ENCODE measurements around the gene ZNF23.

The ZNF23 gene

DNA sequence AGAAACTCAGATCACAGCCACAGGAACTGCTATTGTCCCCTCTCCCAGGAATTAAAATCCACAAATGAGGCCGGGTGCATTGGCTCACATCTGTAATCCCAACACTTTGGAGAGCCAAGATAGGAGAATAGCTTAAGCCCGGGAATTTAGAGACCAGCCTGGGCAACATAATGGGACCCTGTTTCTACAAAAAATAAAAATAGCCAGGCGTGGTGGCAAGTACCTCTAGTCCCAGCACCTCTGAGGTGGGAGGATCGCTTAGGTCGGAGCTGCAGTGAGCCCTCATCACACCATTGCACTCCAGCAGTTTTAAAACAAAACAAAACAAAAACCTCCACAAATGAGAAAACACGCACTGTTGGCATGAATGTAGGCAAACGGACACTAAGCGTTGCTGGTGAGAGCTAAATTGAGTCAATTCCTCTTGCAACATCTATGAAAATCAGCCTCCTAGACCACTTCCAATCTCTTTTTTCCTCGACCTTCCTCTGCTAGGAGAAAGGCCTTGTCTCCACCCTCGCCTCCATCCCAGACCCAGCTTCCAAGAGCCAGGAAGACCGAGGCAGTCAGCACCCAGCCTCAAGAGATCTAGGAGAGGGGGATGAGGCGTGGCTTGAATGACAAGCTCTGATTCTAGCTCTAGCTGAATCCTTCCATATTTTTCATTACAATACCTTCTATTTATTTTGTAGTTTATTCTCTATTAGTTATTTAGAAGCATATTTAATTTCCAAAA lies 35.0 kb downstream of the ZNF23 start:
- no peak for DNase-seq

DNA sequence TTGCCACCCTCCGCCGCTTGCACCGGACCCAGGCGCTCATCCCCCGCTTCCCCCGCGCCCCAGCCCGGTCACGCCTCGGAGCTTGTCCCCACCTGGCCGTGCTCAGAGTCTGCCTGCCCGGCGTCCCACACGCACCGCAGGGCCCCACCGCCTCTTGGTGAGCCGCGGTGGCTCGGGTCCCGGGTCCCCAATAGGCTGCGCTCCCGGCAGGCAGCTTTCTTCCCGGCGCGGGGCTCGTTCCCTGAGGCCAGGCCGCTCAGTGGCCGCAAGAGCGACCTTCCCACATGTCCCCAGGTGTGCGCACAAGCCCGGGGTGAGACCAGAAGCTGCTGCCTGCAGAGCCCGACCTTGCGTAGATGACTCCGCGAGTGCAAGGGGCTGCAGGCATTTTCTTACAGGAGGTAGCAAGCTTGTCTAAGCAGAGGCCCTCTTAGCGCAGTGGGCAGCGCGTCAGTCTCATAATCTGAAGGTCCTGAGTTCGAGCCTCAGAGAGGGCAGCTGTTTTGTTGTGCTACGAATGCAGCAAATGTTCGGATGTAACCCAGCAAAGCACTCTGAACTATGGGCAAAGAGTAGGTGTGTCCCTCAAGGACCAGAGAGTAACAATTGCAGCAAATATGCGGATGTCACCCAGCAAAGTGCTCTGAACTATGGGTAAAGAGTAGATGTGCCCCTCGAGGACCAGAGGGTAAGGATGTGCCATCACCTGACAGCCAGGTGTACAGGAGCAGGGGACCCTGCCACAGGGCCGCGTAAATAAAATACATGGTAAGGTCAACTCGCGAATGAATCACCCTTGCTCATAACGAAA lies 35.8 kb downstream of the ZNF23 start:
- DNase-seq: peak in 8 of 58 donors; percentile 2 to 38 (median 12)

DNA sequence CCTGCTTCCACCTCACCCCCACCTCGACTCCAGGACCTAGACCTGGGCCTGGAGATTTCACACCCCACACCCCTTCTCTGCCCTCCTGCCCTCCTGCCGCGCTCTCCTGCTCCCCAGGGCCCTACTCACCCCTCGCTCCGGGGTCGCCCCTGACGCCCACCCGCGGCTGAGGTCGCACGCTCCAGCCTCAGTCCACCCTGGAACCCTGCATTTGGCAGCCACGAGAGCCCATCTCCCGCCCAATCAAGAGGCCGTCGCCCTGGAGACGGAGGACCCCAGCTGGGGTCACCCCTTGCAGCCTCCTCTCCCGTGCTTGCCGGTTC lies 36.3 kb downstream of the ZNF23 start:
- no peak for DNase-seq

DNA sequence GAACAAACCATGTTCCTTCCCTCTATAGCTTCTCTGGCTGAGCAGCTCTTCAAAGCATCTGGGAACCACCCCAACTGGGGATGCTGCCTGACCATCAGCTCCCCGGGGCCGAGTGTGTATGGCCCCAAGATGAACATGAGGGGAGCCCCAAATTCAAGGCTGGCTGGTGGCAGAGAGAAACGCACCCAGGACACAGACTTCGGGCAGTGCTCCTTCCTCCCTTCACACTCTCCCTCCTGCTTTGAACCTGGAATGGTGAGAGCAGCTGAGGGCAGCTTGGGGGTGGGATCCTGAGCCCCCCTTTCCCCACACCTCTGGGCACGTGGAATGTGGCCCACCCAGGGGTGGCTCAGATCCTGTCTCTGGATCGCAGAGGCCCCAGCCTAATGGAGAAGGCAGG lies 37.4 kb downstream of the ZNF23 start:
- DNase-seq: no peak

DNA sequence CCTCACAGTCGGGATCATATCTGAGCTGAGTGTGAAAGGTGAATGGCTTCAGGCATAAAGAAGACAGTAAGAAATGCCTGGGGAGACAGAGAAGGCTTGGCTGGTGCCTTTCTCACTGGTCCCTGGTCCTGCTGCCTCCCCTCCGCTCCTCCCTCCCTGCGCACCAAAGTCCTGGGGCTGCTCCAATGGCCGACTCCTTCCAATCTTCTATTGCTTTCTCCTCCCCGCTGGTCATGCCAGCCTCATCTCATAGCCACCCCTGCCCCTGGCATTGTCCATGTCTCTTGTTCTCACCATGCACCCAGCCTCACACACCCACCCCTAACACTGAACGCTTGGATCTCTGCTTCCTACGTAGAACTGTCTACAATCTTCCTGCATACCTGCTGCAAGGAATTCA lies 38.2 kb downstream of the ZNF23 start:
- no peak for DNase-seq

DNA sequence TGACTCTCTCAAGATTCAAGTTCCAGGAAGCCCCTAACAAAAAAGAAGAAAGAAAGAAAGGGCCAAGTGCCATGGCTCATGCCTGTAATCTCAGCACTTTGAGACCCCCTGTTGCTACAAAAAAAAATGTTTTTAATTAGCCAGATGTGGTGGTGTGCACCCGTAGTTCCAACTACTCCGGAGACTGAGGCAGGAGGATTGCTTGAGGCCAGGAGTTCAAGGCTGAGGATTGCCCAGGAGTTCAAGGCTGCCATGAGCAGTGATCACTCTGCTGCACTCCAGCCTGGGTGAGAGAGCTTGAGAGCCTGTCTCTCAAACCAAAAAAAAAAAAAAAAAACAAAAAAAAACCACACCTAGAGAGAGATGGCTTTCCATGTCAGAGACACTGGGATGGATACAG lies 39.0 kb downstream of the ZNF23 start:
- DNase-seq: no peak

DNA sequence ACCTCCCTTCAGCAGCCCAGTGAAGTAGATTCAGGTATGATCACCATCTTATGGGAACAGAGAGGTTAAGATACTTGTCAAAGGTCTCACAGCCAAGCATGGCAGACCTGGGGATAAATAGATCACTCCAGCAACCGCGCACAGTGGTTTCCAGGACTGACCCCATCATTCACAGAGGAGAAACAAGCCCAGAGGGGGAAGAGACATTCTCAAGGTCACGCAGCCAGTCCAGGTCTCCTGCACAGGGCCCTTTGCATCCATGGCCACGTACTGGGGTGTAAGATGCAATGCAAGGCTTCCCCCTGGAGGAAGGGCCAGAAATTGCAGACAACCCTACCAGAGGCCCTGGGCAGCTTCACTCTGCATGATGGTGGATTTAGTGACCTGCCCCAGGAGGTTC lies 40.1 kb downstream of the ZNF23 start:
- DNase-seq: no peak

DNA sequence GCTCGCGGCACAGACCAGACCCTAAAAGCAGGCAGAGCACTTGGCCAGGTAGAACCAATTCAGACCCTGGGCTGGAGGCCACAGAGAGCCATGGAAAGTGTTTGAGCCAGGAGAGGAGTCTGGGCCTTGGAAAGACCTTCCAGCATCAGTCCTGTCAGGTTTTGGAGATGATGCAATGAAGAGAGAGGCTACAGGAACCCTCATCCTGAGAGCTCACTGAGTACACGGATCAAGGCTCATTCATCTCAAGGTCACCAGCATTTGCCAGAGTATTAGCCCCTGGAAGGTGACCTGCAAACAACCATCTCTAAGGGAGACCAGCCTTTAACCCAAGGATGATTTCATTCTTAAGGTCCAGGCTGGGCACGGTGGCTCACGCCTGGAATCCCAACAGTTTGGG lies 48.0 kb downstream of the ZNF23 start:
- DNase-seq: no peak

DNA sequence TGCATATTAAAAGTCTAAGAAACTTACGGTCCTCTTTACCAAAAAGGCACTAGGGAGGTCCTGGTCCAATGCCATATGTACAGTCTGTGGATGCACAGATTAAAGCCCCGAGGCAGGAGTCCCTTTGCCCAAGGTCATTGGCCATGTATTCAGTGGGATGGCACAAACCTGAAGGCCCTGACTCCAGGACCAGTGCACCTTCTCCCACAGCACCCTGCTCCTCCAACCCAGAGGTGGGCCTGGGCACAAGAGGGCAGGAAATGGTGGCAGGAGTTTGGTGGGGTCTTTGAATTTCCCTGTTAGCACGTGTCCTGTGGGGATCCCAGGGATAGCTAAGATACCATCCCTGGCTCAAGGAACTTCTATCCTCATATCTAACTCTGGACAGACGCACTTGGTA lies 48.7 kb downstream of the ZNF23 start:
- DNase-seq: no peak

DNA sequence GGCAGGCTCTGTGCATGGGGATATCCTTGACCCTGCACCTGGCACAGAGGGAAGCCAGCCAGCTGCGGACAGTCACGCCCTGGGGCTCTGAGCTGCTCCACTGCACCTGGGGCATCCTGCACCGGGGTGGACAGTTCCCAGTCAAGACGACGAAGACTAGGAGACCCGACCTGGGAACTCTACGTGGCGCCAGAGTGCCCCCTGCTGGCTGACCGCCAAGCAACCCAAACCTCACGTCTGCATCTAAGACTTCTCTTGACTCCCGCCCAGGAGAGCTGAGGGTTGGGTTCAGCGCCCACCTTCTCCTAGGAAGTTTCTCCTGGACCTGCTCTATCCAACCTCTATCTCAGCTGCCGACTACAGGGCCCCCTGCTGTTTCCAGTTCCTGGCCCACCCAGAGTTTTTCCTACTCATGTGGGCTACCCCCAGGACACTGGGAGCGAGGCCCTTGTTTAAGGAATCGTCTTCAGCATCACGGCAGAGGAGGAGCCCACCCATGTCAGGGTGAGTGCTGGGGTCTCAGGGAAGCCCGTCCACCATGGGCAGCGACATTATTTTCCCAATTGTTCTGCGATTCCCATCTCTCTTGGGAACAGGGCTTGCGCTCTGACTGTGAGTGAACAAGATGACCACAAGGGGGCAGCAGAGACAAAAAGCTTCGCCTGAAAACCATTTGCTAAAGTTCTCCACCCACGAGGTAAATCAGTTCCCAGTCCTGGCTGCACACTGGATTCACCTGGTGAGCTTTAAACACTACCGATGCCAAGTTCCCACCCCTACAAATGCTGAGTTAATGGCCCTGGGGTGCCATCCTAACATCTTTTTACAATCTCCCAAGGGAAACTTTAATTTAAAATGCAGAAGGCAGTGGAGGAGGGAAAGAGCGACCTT lies 49.5 kb downstream of the ZNF23 start:
- DNase-seq: peak in 46 of 58 donors; percentile 4 to 78 (median 26)

DNA sequence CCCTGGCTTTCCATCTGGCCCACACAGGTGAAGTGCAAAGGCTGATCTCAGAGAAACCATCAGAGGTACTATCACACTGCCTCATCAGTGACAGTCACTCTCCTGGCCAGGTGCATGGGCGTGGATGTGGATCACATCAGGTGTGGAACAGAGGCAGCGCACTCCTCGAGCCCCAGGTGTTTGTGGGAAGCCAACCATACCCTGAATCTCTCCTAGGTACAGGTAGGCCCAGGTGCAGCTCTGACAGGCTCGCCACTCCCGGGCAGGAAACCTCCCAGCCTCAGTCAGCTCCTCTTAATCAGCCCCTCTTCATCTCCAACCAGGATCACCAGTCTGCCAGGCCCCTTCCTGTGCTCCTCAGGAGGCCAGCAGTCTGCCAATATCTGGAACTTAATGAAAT lies 51.9 kb downstream of the ZNF23 start:
- no peak for DNase-seq

DNA sequence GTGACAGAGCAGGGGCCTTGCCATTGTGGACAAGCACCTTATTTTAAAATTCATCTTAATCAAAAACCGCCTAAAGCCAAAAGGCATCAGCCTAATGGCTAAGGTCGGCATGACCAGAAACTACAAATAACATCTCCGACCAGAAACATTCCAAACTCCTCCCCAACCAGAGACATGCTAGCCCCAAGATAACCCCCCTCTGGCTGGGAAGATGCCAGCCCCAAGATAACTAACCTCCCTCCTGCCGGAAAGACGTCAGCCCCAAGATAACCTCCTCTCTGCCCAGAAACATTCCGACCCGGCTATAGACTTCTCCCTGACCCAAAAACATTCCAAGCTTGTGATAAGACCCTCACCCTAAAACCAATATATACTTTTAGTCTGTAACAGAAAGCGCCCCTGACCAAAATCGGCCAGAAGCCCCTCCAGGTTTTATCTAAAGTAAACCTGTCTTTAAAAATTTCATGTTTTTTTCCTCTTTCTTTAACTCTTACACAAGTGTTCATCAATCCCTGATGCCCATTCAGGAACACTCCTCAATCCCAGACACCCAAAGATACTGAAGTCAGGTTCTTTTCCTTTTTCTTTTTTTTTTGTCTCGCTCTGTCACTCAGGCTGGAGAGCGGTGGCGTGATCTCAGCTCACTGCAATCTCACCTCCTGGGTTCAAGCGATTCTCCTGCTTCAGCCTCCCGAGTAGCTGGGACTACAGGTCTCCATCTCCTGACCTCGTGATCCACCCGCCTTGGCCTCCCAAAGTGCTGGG lies 52.9 kb downstream of the ZNF23 start:
- DNase-seq: no peak

DNA sequence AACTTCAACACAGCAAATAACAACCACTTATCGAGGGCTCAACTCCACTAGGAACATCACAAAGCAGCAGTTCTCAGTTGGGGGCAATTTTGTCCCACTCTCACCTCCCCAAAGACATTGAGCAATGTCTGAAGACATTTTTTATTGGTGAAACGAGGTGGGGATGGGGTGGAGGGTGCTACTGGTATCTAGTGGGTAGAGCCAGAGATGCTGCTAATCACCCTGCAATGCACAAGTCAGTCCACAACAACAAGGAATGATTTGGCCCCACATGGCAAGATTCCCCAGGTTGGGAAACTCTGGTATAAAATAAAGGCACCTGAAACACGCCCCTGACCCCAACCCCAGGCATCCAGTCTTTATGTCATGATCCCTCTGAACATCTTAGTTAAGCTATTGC lies 53.5 kb downstream of the ZNF23 start:
- DNase-seq: no peak

DNA sequence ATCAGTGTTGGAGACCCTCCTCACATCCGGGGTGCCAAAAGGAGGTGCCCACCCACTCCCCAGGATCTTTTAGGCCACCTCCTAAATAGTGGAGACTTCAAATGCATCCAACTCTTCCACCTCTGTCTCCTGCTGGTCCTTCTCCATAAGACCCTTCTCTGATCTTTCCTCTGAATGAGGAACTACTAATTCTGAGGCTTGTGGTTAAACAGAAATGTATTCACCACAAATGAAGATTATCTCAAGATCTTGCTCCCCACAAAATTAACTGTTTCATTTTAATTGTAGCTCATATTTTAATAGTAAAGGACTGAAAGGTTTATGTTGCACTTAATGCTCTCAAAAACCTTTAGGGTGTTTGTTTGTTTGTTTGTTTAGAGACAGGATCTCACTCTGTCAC lies 54.3 kb downstream of the ZNF23 start:
- no peak for DNase-seq

DNA sequence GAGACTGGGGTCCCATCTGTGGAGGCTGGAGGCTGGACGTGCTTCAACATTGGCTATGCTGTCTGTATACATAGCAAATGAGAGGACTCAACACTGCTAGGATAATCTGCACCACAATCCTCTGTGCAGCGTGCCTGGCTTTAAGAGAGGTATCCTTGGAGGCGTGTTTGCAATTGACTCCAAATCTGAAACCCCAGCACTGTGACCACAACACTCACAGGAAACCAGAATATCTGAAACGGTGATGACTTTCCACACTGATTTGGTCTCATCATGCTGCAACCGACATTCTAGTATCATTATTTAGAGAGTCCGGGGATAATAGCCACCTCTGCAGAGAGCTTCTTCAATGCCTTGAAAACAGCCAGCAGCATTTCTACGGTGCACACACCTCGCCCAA lies 55.3 kb downstream of the ZNF23 start:
- DNase-seq: no peak

DNA sequence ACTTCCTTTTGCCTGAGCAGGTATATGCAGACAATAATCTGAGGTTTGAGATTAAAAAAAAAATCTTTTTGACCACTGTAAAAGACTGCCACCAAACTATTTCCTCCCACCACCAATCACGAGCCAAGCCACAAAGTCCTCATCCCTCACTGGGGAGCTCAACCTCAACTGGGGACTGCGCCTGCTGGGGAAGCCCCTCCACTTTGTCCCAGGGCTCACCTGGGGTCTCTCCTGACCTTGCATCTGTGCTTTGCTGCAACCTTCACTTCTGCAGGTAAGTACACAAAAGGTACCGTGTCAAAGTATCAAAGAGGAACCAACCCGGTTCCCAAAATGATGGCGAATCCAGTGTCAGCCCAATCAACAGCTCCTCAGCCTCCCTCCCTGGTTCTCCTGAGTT lies 55.7 kb downstream of the ZNF23 start:
- DNase-seq: no peak

DNA sequence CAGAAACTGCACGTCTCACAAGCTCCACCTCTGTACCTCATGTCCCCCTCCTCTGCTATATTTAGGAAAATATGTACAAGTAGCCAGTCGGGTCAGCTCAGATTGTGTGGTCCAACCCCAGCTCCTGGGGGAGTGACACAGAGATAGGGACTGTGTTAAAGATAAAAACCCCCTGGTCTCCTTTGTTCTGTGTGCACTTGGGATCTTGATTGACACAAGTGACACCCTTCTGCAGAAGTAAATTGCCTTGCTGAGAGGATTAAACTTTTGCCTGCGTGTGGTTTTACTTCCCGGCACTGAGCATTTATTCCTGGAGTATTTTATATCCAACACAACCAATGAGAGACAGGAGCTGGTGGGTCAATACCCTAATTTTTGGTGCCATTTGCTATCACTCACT lies 57.7 kb downstream of the ZNF23 start:
- DNase-seq: no peak

DNA sequence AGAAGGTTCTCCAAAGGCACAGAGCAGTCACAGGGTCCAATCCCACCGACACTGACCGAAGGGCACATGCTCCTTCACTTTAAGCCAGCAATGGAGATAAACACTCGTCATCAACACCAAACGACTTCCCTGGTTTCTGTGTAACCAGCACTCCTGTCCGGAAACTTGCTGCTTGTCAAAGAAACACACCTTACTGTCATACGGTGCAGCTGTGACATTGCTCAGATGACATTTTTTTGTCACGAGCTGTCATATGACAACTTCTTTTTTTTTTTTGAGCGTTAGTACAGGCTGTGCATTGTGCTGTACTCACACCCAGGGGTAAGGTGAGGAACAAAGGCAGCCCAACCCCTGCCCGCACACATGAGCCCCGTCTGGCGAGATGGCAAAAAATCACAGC lies 59.4 kb downstream of the ZNF23 start:
- no peak for DNase-seq

DNA sequence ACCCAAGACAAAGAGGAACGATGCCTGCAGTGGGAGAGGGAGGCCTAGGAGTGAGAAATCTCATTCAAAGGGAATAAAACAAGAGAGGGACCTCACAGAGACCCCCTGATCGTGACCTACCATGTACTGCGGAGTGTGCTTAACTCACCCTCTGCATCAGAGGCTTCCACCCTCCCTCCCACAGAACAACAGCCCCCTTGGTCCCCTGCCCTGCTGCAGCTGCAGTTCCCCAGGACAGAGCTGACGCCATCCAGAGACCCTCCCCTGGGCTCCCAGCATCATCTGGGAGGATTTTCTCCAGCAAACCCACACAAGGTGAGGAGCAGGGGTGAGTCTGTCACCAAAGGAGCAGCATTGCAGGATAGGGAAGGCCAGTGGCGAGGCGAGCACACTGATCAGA lies 60.0 kb downstream of the ZNF23 start:
- DNase-seq: no peak

DNA sequence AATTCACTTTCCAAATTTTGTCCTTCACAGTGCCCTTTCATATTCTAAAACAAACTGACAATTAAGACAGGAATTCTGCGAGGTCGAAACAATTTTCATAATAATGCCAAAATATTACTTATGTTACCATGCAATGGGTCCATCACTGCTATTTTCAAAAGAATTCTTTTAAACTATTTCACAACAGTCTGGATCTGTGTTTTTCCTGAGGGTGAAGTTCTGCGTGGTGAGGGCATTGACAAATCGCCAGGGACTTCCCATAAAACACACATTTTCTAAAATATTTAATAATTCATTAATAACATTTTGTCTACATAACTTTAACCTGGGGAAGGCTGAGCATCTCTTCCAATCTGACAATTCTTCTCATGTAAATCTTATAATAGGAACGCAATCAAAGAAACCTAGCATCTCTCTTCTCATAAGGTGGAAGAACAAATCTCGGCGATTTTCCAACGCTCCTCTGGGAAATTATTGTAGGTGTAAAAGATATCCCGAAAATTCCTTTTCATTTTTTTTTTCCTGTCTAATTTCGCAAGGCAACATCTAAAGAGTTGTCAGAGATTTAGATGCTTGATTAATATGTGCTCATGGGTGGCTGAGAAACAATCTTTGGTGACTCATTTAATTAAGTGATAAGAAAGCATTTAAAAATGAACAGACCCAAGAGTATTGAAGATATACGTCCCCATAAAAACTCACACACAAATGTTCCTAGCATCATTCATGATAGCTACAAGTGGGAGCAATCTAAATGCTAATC lies 62.1 kb downstream of the ZNF23 start:
- no peak for DNase-seq

Data from anterior cingulate cortex (tissue), 58 donors.